Parathyroid adenoma (tissue), 2 donors: ENCODE results near the gene GDI2.

ENCODE experiments used
- H2AFZ ChIP-seq: fragments of 300-600 bp; sonication (generic); one replicate; pipeline ENCODE4 v1.7.0; 2017; ENCODE audit warnings: antibody characterized with exemption, mild to moderate bottlenecking
- H3K27ac ChIP-seq: fragments of 300-600 bp; sonication (generic); one replicate; pipeline ENCODE4 v1.7.0; 2017
- H3K27me3 ChIP-seq: fragments of 300-600 bp; sonication (generic); one replicate; pipeline ENCODE4 v1.7.0; 2017; ENCODE audit warnings: low read length; ENCODE audit not compliant: control insufficient read depth, insufficient read depth
- H3K36me3 ChIP-seq: fragments of 300-600 bp; sonication (generic); one replicate; pipeline ENCODE4 v1.7.0; 2017; ENCODE audit warnings: low read length; ENCODE audit not compliant: control insufficient read depth, insufficient read depth
- H3K4me1 ChIP-seq: fragments of 300-600 bp; sonication (generic); one replicate; pipeline ENCODE4 v1.7.0; 2017; ENCODE audit warnings: control low read depth
- H3K4me2 ChIP-seq: fragments of 300-600 bp; sonication (generic); one replicate; pipeline ENCODE4 v1.7.0; 2017; ENCODE audit warnings: low read length
- H3K4me3 ChIP-seq: fragments of 300-600 bp; sonication (generic); one replicate; pipeline ENCODE4 v1.7.0; 2017; ENCODE audit warnings: low read depth, low read length
- H3K79me2 ChIP-seq: fragments of 300-600 bp; sonication (generic); one replicate; pipeline ENCODE4 v1.7.0; 2017; ENCODE audit warnings: control low read depth
- H3K9ac ChIP-seq: fragments of 300-600 bp; sonication (generic); one replicate; pipeline ENCODE4 v1.7.0; 2017; ENCODE audit warnings: mild to moderate bottlenecking
- H3K9me3 ChIP-seq: fragments of 300-600 bp; sonication (generic); one replicate; pipeline ENCODE4 v1.7.0; 2017; ENCODE audit warnings: low read length; ENCODE audit not compliant: control insufficient read depth
- TF ChIP-seq, protein P1 (sequence below): fragments of 300-600 bp; sonication (generic); IDR thresholded peaks from one replicate; pipeline ENCODE4 v1.7.0; 2017; ENCODE audit warnings: antibody characterized with exemption, mild to moderate bottlenecking
- donor health status: primary hyperparathyroidism.

The GDI2 gene

DNA sequence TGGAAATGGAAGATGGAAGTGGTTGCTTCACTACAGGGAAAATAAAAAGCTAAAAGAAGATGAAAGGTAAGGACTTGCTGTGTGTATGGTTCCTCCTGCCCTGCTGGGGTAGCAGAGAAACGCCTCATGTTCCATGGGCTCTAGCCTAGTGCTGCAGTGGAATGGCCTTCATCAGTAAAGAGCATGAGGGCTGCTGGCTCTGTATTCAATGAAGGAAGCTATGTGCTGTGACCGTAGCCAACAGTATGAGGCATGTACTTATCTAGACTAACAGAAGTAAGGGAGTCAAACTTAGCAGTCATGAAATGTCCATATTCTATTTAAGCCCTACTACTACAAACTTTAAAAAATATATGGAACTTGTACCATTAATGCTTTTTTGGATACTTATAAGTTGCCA is 54.3 kb downstream of the GDI2 start:
- H3K9me3 ChIP-seq, result no peaks in the 10 kb centered on the region
- H3K27ac ChIP-seq, result no peak overlapping the region
- H3K36me3 ChIP-seq, result no peaks in the 10 kb centered on the region
- H3K4me1 ChIP-seq, result no peaks in the 10 kb centered on the region
- H3K27me3 ChIP-seq, result no peaks in the 10 kb centered on the region
- H3K79me2 ChIP-seq, result no peaks in the 10 kb centered on the region
- H3K4me3 ChIP-seq, result no peak overlapping the region
- H3K9ac ChIP-seq, result no peak overlapping the region
- H2AFZ ChIP-seq, result no peak overlapping the region
- TF ChIP-seq, protein P1, sequence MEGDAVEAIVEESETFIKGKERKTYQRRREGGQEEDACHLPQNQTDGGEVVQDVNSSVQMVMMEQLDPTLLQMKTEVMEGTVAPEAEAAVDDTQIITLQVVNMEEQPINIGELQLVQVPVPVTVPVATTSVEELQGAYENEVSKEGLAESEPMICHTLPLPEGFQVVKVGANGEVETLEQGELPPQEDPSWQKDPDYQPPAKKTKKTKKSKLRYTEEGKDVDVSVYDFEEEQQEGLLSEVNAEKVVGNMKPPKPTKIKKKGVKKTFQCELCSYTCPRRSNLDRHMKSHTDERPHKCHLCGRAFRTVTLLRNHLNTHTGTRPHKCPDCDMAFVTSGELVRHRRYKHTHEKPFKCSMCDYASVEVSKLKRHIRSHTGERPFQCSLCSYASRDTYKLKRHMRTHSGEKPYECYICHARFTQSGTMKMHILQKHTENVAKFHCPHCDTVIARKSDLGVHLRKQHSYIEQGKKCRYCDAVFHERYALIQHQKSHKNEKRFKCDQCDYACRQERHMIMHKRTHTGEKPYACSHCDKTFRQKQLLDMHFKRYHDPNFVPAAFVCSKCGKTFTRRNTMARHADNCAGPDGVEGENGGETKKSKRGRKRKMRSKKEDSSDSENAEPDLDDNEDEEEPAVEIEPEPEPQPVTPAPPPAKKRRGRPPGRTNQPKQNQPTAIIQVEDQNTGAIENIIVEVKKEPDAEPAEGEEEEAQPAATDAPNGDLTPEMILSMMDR, result no peak
- no peak overlapping the region for H3K4me2 ChIP-seq

DNA sequence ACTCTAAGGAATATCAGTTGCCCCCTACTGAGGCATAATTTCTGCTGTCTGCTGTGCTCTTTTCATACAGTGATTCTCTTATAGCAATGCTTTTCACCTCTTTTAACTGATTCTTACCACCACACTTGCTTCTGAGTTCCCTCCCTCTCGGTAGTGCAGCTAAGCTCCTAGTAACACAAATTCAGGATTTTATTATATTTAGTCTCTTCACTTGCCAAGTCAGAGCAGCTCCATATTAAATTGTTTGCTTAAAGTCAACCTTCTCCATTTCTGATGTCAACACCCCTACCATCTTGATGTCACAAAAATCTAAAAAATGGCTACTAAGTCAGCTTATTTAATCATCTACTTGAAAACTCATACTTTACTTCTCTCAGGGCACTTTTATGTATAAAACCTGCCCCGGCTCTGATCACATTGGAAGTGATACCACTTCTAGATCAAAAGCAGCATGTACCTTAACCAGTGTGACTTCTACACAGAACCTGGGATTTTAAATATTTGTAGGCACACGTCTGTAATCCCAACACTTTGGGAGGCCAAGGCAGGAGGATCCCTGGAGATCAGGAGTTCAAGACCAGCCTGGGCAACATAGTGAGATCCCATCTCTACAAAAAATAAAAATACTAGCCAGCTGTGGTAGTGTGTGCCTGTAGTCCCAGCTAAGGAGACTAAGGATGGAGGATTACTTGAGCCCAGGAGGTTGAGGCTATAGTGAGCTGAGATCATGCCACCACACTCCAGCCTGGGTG is 55.3 kb downstream of the GDI2 start:
- TF ChIP-seq, protein P1, result no peak
- Histone ChIP-seq H3K79me2 (no peaks in the 10 kb centered on the region), H3K4me1 (no peaks in the 10 kb centered on the region), H3K36me3 (no peaks in the 10 kb centered on the region), H3K9ac (no peak overlapping the region), H3K9me3 (no peaks in the 10 kb centered on the region), H3K27me3 (no peaks in the 10 kb centered on the region), H3K4me2 (no peak overlapping the region), H3K4me3 (no peak overlapping the region), H2AFZ (no peak overlapping the region), H3K27ac (no peak overlapping the region)

DNA sequence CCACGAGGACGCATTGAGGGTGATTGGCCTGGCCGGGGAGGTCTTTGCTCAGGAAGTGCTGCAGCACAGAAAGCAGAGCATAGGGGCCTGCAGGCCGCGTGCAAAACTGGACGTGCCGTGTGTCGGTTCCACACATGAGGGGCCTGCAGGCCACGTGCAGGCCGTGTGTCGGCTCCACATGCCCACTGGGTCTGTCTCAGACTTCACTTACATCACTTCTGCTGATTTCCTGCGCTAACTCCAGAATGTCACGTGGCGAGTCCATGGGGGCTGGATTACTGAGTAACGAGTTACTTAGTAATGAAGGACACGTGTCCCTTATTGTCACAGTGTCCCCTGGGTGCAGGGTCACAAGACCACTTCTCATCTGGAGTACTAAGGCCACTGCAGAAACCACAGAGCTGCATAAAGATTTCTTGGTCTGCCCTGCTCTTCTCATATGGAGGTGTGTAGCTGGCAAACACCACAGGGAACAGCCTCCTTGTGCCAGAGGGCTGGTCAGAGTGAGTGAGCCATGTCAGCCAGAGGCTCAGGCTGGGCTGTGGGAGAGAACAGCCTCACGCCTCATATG is 60.8 kb downstream of the GDI2 start:
- no peak overlapping the region for H3K9ac ChIP-seq
- no peak overlapping the region for H2AFZ ChIP-seq
- H3K79me2 ChIP-seq, result peaks cover 8% of the 10 kb centered on the region
- no peaks in the 10 kb centered on the region for H3K36me3 ChIP-seq
- TF ChIP-seq, protein P1, result no peak
- no peak overlapping the region for H3K4me2 ChIP-seq
- H3K4me3 ChIP-seq, result no peak overlapping the region
- no peaks in the 10 kb centered on the region for H3K27me3 ChIP-seq
- H3K27ac ChIP-seq, result no peak overlapping the region
- H3K9me3 ChIP-seq, result no peaks in the 10 kb centered on the region
- H3K4me1 ChIP-seq, result peaks cover 7% of the 10 kb centered on the region

DNA sequence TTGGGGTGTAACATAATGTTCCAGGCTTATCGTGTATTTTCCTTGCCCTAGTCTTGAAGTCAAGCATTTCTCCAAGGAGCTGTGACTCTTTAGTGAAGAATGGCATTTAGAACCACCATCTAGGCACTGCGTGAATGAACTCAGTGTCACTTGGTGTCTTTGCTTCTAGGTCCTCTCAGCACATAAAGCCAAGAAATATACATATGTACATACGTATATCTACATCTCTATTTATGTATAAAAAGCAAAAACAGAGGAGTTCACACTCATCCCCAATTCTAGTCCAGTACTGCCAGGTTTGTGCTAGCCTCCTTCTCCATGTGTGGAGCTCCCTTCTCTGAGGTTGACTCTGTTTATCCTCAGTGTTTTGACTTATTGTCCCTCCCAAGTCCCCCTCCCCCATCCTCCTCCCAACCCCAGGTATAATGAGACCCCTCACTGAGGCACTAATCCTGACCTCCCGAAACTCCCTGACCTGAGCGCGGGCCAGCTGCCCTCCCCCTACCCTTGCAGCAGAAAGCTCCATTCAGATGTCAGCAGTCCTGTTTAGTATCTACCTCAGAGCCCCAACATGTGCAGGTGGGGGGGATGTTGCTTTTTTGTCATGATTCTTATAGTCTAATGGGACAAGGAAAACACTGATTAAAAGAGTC is 61.5 kb downstream of the GDI2 start:
- Histone ChIP-seq H3K4me1 (peaks cover 7% of the 10 kb centered on the region), H3K79me2 (peaks cover 8% of the 10 kb centered on the region), H3K4me3 (no peak overlapping the region), H3K9ac (no peak overlapping the region), H3K27me3 (no peaks in the 10 kb centered on the region), H3K9me3 (no peaks in the 10 kb centered on the region), H3K4me2 (no peak overlapping the region), H3K36me3 (no peaks in the 10 kb centered on the region), H3K27ac (no peak overlapping the region), H2AFZ (no peak overlapping the region)
- TF ChIP-seq, protein P1, result no peak
